GM12878 (cell line): ENCODE measurements around the gene ACOT4. TPM values are rescaled to one million over a fixed set of nuclear protein-coding genes. Genes with fewer than 3 reads are reported as not detected.

Experiments used
- BACH1 ChIP-seq: fragments of 450-650 bp; IDR thresholded peaks from 2 replicates; pipeline ENCODE4 v1.6.1; 2017; ENCODE audit warnings: mild to moderate bottlenecking, borderline replicate concordance
- EP300 ChIP-seq, 2 experiments: fragments of 150-350 bp in 1 of 2; IDR thresholded peaks; 2 replicates each; pipeline ENCODE4 v1.6.1; 2011 to 2012; ENCODE audit warnings: low read depth in 2 of 2, low read length in 2 of 2, borderline replicate concordance in 1 of 2, improper control_type of control experiment in 1 of 2, inconsistent platforms in 1 of 2; ENCODE audit not compliant: control insufficient read depth in 1 of 2
- GATAD2B ChIP-seq: fragments of 450-650 bp; conservative IDR thresholded peaks from 2 replicates; pipeline ENCODE4 v1.6.1; 2017; ENCODE audit warnings: low read depth, mild to moderate bottlenecking, moderate library complexity
- IRF4 ChIP-seq: IDR thresholded peaks from 2 replicates; pipeline ENCODE4 v1.6.1; 2011; ENCODE audit warnings: low read depth, low read length
- JUNB ChIP-seq: IDR thresholded peaks from 2 replicates; pipeline ENCODE4 v1.6.1; 2016; ENCODE audit warnings: antibody characterized with exemption, mild to moderate bottlenecking
- LARP7 ChIP-seq: fragments of 450-650 bp; IDR thresholded peaks from 2 replicates; pipeline ENCODE4 v1.6.1; 2017; ENCODE audit warnings: mild to moderate bottlenecking
- NFIC ChIP-seq: IDR thresholded peaks from 2 replicates; pipeline ENCODE4 v1.6.1; 2012; ENCODE audit warnings: low read depth, mild to moderate bottlenecking, inconsistent platforms, low read length, moderate library complexity
- NRF1 ChIP-seq: conservative IDR thresholded peaks from 2 replicates; pipeline ENCODE4 v1.6.1; 2011; ENCODE audit warnings: mild to moderate bottlenecking, low read depth, low read length, improper control_type of control experiment
- PBX3 ChIP-seq: IDR thresholded peaks from 2 replicates; pipeline ENCODE4 v1.6.1; 2011; ENCODE audit warnings: mild to moderate bottlenecking, low read depth, low read length, moderate library complexity; ENCODE audit not compliant: insufficient replicate concordance
- POLR2A ChIP-seq: IDR thresholded peaks from 2 replicates; pipeline ENCODE4 v1.6.1; 2011; ENCODE audit warnings: low read depth, mild to moderate bottlenecking, low read length
- RAD51 ChIP-seq: fragments of 450-650 bp; IDR thresholded peaks from 2 replicates; pipeline ENCODE4 v1.6.1; 2016; ENCODE audit warnings: moderate library complexity, mild to moderate bottlenecking, inconsistent platforms
- RBBP5 ChIP-seq: fragments of 200-600 bp; sonication (generic); conservative IDR thresholded peaks from 2 replicates; pipeline ENCODE4 v1.6.1; 2016
- SIN3A ChIP-seq: IDR thresholded peaks from 2 replicates; pipeline ENCODE4 v1.6.1; 2012; ENCODE audit warnings: low read depth, low read length, improper control_type of control experiment
- SMC3 ChIP-seq: IDR thresholded peaks from 2 replicates; pipeline ENCODE4 v1.6.1; 2011; ENCODE audit warnings: low read length, improper control_type of control experiment, borderline replicate concordance
- SP1 ChIP-seq: IDR thresholded peaks from one replicate; pipeline ENCODE4 v1.6.1; 2011; ENCODE audit warnings: low read depth, low read length
- SRF ChIP-seq, 2 experiments: IDR thresholded peaks; 2 replicates each; pipeline ENCODE4 v1.6.1; 2011; ENCODE audit warnings: low read depth in 2 of 2, low read length in 2 of 2, mild to moderate bottlenecking in 1 of 2, moderate library complexity in 1 of 2
- SUZ12 ChIP-seq: fragments of 200-600 bp; sonication (generic); IDR thresholded peaks from one replicate; pipeline ENCODE4 v1.6.1; 2018; ENCODE audit warnings: antibody characterized with exemption, mild to moderate bottlenecking; ENCODE audit not compliant: unreplicated experiment
- TCF3 ChIP-seq: IDR thresholded peaks from 2 replicates; pipeline ENCODE4 v1.6.1; 2012; ENCODE audit warnings: low read depth, mild to moderate bottlenecking, low read length, borderline replicate concordance; ENCODE audit not compliant: insufficient read depth
- ZNF274 ChIP-seq: IDR thresholded peaks from one replicate; pipeline ENCODE4 v1.8.0; 2011; ENCODE audit not compliant: insufficient read length, insufficient read depth
- ZNF384 ChIP-seq: IDR thresholded peaks from 2 replicates; pipeline ENCODE4 v1.6.1; 2012; ENCODE audit warnings: low read depth, mild to moderate bottlenecking, low read length, improper control_type of control experiment, borderline replicate concordance
- ZNF622 ChIP-seq: fragments of 450-650 bp; IDR thresholded peaks from 2 replicates; pipeline ENCODE4 v1.6.1; 2017; ENCODE audit warnings: mild to moderate bottlenecking, inconsistent platforms
- polyA plus RNA-seq, 11 experiments: library from polyadenylated mRNA; depleted of rRNA in 4 of 11; unstranded in 6 of 11; stranded (reverse) in 5 of 11; fragments of >200 nt; fragmentation: Nextera tagmentation in 4 of 11; fragmentation: Illumina TruSeq in 1 of 11; extraction: Ambion mirVana in 4 of 11; extraction: Trizol in 1 of 11; gene quantifications; 1 replicate in 1 of 11; 2 replicates in 10 of 11; pipeline versions ENCODE4 v1.2.1 to v1.2.3, GENCODE V29; 2011 to 2016; ENCODE audit warnings: inconsistent platforms in 2 of 11, missing spikeins in 2 of 11, low read depth in 1 of 11
- total RNA-seq, 4 experiments: library from RNA; depleted of rRNA in 3 of 4; stranded (reverse); fragments of >200 nt in 3 of 4; fragmentation: Illumina TruSeq in 1 of 4; extraction: Trizol in 1 of 4; gene quantifications; 2 replicates each; pipeline versions ENCODE4 v1.2.1 to v1.2.3, GENCODE V29; 2013 to 2021
- TF ChIP-seq, protein P1 (sequence below): fragments of 450-650 bp; IDR thresholded peaks from 2 replicates; pipeline ENCODE4 v1.6.1; 2017; ENCODE audit warnings: mild to moderate bottlenecking, moderate library complexity
- TF ChIP-seq, protein P2 (sequence below): IDR thresholded peaks from 2 replicates; pipeline ENCODE4 v1.6.1; 2012; ENCODE audit warnings: low read depth, low read length, improper control_type of control experiment
- TF ChIP-seq, protein P3 (sequence below): fragments of 450-650 bp; conservative IDR thresholded peaks from 2 replicates; pipeline ENCODE4 v1.6.1; 2017; ENCODE audit warnings: mild to moderate bottlenecking, moderate library complexity

ACOT4 gene
- total and polyA plus RNA-seq, 10 of the 15 experiments (the other 5 are each of a cell fraction or from before 2014, with no cell fraction given), result 0.68 to 3.8 (median 2.0) TPM

DNA sequence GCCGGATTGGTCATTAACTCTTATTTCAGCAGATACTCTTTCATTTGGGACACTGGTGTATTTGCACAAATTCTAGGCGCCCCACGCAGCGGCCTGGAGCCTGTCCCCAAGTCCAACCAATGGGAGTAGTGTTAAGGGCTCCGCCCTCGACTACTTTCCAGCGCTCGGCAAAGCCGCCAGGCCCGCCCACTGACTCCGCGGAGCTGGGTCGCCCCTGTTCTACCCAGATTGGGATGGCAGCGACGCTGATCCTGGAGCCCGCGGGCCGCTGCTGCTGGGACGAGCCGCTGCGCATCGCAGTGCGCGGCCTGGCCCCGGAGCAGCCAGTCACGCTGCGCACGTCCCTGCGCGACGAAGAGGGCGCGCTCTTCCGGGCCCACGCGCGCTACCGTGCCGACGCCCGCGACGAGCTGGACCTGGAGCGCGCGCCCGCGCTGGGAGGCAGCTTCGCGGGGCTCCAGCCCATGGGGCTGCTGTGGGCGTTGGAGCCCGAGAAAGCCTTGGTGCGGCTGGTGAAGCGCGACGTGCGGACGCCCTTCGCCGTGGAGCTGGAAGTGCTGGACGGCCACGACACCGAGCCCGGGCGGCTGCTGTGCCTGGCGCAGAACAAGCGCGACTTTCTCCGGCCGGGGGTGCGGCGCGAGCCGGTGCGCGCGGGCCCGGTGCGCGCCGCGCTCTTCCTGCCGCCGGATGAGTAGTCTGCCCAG lies 20.8 kb downstream of the ACOT4 start, which contains the start of gene ACOT6 (continued):
- TF ChIP-seq, protein P1, sequence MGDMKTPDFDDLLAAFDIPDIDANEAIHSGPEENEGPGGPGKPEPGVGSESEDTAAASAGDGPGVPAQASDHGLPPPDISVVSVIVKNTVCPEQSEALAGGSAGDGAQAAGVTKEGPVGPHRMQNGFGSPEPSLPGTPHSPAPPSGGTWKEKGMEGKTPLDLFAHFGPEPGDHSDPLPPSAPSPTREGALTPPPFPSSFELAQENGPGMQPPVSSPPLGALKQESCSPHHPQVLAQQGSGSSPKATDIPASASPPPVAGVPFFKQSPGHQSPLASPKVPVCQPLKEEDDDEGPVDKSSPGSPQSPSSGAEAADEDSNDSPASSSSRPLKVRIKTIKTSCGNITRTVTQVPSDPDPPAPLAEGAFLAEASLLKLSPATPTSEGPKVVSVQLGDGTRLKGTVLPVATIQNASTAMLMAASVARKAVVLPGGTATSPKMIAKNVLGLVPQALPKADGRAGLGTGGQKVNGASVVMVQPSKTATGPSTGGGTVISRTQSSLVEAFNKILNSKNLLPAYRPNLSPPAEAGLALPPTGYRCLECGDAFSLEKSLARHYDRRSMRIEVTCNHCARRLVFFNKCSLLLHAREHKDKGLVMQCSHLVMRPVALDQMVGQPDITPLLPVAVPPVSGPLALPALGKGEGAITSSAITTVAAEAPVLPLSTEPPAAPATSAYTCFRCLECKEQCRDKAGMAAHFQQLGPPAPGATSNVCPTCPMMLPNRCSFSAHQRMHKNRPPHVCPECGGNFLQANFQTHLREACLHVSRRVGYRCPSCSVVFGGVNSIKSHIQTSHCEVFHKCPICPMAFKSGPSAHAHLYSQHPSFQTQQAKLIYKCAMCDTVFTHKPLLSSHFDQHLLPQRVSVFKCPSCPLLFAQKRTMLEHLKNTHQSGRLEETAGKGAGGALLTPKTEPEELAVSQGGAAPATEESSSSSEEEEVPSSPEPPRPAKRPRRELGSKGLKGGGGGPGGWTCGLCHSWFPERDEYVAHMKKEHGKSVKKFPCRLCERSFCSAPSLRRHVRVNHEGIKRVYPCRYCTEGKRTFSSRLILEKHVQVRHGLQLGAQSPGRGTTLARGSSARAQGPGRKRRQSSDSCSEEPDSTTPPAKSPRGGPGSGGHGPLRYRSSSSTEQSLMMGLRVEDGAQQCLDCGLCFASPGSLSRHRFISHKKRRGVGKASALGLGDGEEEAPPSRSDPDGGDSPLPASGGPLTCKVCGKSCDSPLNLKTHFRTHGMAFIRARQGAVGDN, result peak; percentile 87
- peak; percentile 40; the same call in 1 of the 2 replicates for TF ChIP-seq POLR2A
- TF ChIP-seq LARP7, result peak; percentile 74; the same call in 1 of the 2 replicates
- TF ChIP-seq, protein P2, sequence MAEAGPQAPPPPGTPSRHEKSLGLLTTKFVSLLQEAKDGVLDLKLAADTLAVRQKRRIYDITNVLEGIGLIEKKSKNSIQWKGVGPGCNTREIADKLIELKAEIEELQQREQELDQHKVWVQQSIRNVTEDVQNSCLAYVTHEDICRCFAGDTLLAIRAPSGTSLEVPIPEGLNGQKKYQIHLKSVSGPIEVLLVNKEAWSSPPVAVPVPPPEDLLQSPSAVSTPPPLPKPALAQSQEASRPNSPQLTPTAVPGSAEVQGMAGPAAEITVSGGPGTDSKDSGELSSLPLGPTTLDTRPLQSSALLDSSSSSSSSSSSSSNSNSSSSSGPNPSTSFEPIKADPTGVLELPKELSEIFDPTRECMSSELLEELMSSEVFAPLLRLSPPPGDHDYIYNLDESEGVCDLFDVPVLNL, result no peak
- no peak for TF ChIP-seq SMC3
- TF ChIP-seq ZNF384, result no peak
- TF ChIP-seq TCF3, result no peak
- TF ChIP-seq BACH1, result peak; percentile 93
- TF ChIP-seq ZNF274, result no peak
- TF ChIP-seq SP1, result no peak
- TF ChIP-seq, protein P3, sequence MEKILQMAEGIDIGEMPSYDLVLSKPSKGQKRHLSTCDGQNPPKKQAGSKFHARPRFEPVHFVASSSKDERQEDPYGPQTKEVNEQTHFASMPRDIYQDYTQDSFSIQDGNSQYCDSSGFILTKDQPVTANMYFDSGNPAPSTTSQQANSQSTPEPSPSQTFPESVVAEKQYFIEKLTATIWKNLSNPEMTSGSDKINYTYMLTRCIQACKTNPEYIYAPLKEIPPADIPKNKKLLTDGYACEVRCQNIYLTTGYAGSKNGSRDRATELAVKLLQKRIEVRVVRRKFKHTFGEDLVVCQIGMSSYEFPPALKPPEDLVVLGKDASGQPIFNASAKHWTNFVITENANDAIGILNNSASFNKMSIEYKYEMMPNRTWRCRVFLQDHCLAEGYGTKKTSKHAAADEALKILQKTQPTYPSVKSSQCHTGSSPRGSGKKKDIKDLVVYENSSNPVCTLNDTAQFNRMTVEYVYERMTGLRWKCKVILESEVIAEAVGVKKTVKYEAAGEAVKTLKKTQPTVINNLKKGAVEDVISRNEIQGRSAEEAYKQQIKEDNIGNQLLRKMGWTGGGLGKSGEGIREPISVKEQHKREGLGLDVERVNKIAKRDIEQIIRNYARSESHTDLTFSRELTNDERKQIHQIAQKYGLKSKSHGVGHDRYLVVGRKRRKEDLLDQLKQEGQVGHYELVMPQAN, result no peak; the same call in 1 of the 2 replicates
- 0 out of 2 replicates have a peak, but pooled peaks have one; percentile 16 for TF ChIP-seq NRF1
- TF ChIP-seq RAD51, result no peak
- no peak for TF ChIP-seq SUZ12
- no peak for TF ChIP-seq SRF (IDR thresholded peaks at IDR 0.05; ENCODE audit: low read depth in 2 of 2, low read length in 2 of 2)
- no peak for TF ChIP-seq JUNB
- peak; percentile 98 for TF ChIP-seq GATAD2B
- no peak for TF ChIP-seq PBX3
- TF ChIP-seq EP300 (IDR thresholded peaks at IDR 0.05; ENCODE audit: borderline replicate concordance in 1 of 2, control insufficient read depth in 1 of 2, low read depth in 2 of 2, low read length in 2 of 2), result no peak
- no peak for TF ChIP-seq ZNF622
- 0 out of 2 replicates have a peak, but pooled peaks have one; percentile 42 for TF ChIP-seq SIN3A
- TF ChIP-seq IRF4, result no peak
- TF ChIP-seq RBBP5, result no peak
- TF ChIP-seq NFIC, result no peak
